ENCODE results near the gene CA7.

CA7 gene

DNA sequence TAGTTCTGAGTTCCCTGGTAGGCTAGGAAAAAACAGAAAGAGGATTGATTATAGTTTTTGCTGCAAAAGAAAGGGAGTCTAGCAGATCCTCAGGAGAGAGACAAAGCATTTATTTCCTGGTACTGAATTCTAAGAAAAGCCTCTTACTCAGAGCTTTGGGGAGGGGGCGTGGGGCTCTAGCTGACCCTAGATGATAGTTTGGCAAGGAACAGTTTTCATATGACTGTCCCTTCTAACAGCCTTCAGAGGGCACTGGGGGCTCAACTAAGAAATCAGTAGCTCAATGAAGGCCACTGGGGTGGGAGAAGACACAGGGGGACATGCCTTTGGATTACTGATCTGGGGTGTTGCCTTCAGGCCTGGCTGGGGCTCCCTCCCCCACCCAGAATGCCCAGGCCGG lies 4.0 kb downstream of the CA7 start:
- no peak overlapping the region for H3K4me3 ChIP-seq (replicated peaks; ENCODE audit: insufficient read depth, low read length)
- TF ChIP-seq SPI1 (IDR thresholded peaks at IDR 0.05; ENCODE audit: borderline replicate concordance, low read depth) (no peak), GABPA (IDR thresholded peaks at IDR 0.05; ENCODE audit: low read depth) (no peak), CTCF (IDR thresholded peaks at IDR 0.05; ENCODE audit: insufficient read depth, low read length) (no peak), POLR2AphosphoS5 (IDR thresholded peaks at IDR 0.05; ENCODE audit: low read depth) (no peak)
- TF ChIP-seq, protein P1, sequence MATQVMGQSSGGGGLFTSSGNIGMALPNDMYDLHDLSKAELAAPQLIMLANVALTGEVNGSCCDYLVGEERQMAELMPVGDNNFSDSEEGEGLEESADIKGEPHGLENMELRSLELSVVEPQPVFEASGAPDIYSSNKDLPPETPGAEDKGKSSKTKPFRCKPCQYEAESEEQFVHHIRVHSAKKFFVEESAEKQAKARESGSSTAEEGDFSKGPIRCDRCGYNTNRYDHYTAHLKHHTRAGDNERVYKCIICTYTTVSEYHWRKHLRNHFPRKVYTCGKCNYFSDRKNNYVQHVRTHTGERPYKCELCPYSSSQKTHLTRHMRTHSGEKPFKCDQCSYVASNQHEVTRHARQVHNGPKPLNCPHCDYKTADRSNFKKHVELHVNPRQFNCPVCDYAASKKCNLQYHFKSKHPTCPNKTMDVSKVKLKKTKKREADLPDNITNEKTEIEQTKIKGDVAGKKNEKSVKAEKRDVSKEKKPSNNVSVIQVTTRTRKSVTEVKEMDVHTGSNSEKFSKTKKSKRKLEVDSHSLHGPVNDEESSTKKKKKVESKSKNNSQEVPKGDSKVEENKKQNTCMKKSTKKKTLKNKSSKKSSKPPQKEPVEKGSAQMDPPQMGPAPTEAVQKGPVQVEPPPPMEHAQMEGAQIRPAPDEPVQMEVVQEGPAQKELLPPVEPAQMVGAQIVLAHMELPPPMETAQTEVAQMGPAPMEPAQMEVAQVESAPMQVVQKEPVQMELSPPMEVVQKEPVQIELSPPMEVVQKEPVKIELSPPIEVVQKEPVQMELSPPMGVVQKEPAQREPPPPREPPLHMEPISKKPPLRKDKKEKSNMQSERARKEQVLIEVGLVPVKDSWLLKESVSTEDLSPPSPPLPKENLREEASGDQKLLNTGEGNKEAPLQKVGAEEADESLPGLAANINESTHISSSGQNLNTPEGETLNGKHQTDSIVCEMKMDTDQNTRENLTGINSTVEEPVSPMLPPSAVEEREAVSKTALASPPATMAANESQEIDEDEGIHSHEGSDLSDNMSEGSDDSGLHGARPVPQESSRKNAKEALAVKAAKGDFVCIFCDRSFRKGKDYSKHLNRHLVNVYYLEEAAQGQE (IDR thresholded peaks at IDR 0.05; ENCODE audit: insufficient replicate concordance, low read depth) = no peak
- DNase-seq (ENCODE audit: low read depth in 1 of 2, low spot score in 1 of 2) = no peak
- H3K27me3 ChIP-seq (ENCODE audit: insufficient read depth, poor library complexity, severe bottlenecking) = peaks cover 18% of the 10 kb centered on the region
- H3K27ac ChIP-seq (replicated peaks) = no peak overlapping the region

GRCh38 chr16:66849021-66849420 lies 4.8 kb downstream of the CA7 start:
- DNase-seq (ENCODE audit: low read depth in 1 of 2, low spot score in 1 of 2) = no peak
- no peak overlapping the region for H3K4me3 ChIP-seq (replicated peaks; ENCODE audit: insufficient read depth, low read length)
- no peak overlapping the region for H3K27ac ChIP-seq (replicated peaks)
- TF ChIP-seq, protein P1 (IDR thresholded peaks at IDR 0.05; ENCODE audit: insufficient replicate concordance, low read depth) = no peak
- TF ChIP-seq POLR2AphosphoS5 (IDR thresholded peaks at IDR 0.05; ENCODE audit: low read depth) (no peak), CTCF (IDR thresholded peaks at IDR 0.05; ENCODE audit: insufficient read depth, low read length) (no peak), GABPA (IDR thresholded peaks at IDR 0.05; ENCODE audit: low read depth) (no peak), SPI1 (IDR thresholded peaks at IDR 0.05; ENCODE audit: borderline replicate concordance, low read depth) (no peak)
- H3K27me3 ChIP-seq (ENCODE audit: insufficient read depth, poor library complexity, severe bottlenecking) = peaks cover 15% of the 10 kb centered on the region

DNA sequence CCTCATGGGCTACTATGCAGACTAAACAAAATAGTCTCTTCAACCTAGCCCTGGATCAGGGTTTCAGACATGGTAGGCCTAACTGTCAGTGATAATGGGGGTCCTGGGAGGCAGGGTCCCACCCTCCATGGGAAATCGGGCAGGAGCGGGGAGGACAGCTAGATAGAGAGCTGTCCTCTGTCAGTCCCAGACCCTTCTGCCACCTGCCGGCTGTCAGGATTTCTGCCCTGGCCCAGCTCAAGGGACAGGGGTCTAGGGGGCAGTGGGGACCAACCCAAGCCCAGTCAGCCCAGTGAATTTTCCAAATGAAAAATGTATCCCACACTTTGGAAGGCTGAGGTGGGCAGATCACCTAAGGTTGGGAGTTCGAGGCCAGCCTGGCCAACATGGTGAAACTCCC lies 5.3 kb downstream of the CA7 start:
- TF ChIP-seq SPI1 (IDR thresholded peaks at IDR 0.05; ENCODE audit: borderline replicate concordance, low read depth) (no peak), POLR2AphosphoS5 (IDR thresholded peaks at IDR 0.05; ENCODE audit: low read depth) (no peak), GABPA (IDR thresholded peaks at IDR 0.05; ENCODE audit: low read depth) (no peak), CTCF (IDR thresholded peaks at IDR 0.05; ENCODE audit: insufficient read depth, low read length) (no peak)
- TF ChIP-seq, protein P1 (IDR thresholded peaks at IDR 0.05; ENCODE audit: insufficient replicate concordance, low read depth) = no peak
- Histone ChIP-seq H3K27ac (replicated peaks) (no peak overlapping the region), H3K27me3 (ENCODE audit: insufficient read depth, poor library complexity, severe bottlenecking) (peaks cover 13% of the 10 kb centered on the region), H3K4me3 (replicated peaks; ENCODE audit: insufficient read depth, low read length) (no peak overlapping the region)
- no peak for DNase-seq (ENCODE audit: low read depth in 1 of 2, low spot score in 1 of 2)
